Fibroblast of skin of right quadriceps (primary cell): ENCODE results near the gene RANBP3.

Experiments
- DNase-seq: peaks from one replicate; pipeline ENCODE4 v3.0.0-alpha.2; 2013

Gene RANBP3

DNA sequence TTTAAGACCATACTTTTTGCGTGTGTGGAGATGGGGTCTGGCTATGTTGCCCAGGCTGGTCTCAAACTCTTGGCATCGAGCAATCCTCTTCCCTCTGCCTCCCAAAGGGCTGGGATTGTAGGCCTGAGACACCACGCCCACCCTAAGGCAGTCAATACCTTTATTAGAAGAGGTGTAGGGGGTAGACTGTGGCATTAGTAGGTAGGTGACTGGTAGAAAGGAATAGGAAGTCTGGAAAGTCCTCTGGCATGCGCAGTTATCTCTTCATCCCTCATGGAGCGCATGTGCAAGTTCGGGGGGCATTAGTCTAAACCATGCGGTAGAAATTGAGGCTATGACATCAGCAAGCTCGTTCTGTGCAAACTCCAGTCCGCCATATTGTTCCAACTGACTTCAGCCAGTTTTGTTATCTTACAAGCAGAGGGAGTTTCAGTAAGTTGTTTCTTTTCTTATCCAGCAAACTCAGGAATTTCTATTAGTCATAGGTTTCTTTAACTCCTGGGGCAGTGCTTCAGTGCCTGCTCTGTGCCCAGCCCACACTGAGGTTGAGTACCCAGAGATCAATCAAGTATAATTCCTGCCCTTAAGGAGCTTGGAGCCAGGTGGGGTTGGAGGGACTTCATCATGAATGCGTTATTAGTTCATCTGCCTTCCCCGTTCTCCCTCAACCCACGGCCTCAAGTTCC is 7.3 kb upstream of the RANBP3 start:
- peak; percentile 28 for DNase-seq

DNA sequence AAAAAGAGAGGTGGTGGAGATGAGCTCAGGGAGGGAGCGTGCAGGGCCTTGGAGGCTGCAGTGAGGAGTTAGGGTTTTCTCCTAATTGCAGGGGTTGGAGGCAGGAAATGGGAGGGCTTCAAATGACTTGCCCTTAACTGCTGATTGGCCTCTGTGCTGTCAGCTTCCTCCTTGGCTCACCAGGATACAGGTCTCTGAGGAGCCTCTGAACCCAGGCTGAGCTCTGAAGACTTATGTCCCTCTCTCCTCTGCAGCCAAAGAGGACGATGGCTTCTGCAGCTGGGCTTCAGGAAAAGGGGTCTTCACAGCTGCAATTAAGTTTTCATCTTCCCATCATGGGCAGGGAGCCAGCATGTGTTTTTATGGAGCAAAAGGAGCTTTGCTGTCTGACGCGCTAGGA is 6.7 kb upstream of the RANBP3 start:
- no peak for DNase-seq

DNA sequence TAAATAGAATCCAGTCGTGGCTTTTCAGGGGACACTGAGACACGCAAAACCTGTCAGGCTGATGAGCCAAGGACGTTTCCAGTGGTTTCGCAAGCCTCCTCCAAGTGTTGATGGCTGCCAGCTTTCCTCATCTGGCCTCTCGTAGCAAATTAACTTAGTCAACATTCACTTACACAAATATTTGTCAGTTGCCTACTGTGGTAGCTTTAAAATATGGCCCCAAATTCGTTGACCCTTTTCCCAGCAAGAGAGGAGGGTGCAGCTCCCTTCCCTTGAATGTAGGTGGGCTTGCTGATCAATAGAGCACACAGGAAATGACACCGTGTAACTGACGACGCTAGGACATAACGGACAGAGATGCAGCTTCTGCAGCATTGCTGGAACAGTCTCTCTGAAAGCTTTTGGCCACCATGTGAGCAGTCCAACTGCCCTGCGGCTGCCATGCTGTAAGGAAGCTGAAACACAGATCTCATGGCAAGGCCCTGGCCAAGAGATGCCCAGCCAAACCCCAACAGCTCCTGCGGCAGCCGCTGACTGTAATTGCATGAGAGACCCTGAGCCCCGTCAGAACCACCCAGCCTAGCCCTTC is 5.5 kb upstream of the RANBP3 start:
- DNase-seq, result peak; percentile 23

DNA sequence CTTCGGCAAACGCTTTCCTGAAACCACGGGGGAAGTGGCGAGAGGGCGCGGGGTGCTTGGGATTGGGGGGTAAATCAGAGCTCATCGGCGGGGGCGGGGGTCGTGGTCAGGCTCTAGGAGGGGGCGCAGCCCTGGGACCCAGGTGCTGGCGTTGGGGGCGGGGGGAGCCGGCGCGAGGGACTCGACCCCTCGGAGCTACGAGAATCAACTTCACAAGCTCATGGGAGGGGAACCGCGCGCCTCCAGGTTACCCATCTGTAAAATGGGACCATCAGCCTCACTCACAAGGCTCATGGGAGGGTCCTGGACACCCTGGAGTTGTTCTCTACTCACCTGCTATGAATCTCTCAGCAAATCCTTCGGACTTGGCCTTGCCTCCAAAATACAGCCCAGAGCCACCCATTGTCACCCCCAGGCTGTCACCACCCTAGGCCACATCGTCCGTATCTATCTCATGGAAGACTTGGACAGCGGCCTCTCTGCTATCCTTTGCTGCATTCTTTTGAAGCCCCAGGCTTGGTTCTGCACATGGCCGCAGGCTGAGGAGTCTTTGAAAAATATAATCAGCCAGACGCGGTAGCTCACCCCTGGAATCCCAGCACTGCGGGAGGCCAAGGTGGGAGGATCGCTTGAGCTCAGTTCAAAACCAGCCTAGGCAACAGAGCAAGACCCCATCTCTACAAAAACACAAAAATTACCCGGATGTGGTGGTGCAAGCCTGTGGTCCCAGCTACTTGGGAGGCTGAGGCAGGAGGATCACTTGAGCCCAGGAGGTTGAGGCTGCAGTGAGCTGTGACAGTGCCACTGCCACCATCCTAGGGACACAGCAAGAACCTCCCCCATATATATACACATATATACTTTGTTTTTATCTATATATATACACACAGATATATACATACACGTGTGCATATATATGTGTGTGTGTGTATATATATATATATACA is 939 bp upstream of the RANBP3 start:
- DNase-seq, result no peak

DNA sequence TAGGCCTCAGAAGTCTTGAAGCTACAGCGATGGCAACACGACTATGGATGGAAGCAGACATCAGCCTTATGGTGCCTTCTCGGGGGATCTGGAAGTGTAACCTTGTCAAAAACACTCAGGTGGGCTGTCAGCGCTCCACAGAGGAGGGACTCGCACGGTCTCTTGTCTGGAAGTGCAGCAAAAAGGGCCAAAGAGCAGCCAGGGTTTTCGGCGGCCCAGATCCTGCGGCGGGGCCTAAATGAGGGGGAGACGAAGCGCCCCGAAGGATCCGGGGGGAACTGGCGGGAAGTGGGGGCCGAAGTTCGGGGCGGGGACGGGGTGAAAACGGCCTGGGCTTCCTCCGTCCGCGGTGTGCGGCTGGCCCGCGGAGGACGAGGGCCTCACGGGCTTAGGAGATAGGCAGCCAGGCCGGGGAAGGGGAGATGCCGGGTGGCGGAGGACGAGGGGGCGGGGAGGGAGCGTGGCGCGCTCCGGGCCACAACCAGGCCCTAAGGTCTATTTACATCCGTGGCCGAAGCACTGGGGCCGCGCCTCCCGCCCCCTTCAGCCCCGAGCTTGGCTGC is 637 bp downstream of the RANBP3 start:
- no peak for DNase-seq

DNA sequence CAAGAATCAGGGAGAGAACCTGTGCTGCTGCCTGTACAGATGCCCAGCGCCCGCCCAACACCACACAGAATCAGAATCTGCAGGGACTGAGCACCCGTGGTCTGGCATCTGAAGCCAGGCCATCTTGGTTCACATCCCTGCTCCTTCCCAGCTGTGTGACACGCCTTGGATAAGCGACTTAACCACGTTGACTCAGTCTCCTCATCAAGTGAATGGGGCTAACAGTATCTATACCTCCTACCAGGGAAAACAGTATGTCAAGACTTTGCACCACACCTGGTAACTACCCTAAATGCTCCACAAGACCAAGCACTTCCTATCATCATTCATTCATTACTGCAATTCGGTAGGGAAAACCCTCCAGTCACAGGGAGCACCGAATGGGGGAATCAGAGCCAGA is 1.2 kb downstream of the RANBP3 start:
- DNase-seq, result no peak

DNA sequence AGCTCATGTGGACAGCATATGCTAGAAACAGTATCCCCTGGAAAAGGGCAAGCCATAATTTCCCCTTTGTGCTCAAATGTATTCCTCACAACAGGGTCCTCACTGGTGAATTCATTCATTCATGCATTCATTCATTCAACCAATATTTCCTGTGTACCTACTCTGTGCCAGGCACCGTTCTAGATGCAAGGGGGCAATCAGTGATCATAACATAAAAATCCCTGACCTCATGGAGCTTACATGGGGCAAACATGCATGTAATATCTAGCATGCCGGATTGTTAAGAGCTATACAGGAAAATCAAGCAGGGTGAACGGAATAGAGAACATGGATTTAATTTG is 2.6 kb downstream of the RANBP3 start:
- no peak for DNase-seq

DNA sequence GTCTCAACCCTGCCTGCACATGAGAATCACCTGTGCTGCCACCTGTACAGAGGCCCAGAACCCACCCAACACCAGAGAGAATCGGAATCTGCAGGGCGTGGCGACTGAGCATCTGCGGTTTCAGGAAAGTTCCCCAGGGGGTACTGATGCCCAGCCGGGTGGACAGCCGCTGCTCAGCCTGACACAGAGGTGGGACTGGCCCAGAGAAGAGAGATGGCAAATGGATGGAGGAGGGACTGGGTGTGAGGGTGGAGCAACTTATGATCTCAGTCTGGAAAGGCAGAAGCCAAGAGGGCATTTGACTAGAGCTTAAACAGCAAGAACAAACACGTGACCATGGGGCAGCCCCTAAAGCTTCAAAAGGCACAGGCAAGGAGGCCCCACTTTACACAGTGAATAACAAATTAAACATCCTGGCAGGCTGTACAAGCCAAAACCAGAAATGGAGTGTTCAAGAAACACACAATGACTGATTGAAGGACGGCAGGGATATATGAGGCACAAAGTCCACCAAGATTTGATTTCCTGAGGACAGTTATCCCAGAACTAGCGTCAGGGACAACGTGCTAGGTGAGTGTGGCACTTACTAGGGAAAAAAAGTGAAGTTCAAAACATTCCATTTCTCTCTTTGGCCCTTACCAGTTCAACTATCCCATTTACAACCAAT is 3.1 kb downstream of the RANBP3 start:
- DNase-seq, result no peak

DNA sequence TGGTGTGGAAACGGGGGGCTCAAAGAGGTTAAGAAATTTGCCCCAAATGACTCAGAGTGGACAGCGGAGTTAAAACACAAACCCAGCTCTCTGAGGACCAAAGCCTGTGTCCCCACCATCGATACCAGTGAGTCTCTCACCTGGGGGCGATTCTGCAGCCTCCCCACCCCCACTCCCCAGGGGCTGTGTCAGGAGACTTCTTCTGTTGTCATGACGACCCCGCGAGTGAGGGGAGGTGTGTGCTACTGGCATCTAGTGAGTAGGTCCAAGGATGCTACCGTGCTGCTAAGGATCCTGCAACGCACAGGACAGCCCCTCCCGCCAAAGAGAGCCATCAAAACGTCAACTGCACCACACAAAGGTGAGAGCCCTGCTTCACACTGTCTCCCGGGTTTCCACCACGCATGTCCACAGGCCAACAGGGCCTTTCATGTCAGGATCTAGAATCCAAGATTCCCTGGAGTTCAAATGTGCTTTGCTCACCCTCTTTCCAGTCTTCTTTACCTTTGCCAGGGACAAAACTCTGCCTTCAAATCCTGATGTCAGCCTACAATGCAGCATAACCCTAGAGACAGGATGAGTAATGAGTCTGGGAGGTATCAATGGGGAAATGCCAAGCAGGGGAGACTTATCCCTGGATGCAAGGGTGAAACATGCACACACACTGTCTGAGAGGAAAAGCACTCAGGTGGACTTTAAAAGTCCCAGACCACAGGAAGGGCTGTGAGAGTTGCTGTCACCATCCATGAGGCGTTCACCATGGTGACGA is 3.9 kb downstream of the RANBP3 start:
- DNase-seq, result no peak

DNA sequence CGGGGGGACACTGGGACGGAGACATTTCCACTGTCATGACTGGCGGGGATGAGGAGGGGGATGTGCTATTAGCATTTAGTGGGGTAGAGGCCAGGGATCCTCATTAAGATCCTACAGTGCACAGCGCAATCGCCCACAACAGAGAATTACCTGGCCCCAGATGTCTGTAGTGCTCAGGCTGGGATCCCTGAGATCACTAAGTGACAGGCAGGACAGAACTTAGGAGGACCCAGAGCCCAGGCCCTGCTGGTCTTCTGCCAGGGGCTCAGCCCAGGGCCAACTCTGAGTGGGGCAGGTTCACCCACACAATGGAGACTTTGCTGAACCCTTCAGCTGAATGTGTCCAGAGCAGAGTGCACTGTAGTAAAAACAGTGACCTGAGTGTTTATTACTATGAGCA is 4.6 kb downstream of the RANBP3 start:
- no peak for DNase-seq

DNA sequence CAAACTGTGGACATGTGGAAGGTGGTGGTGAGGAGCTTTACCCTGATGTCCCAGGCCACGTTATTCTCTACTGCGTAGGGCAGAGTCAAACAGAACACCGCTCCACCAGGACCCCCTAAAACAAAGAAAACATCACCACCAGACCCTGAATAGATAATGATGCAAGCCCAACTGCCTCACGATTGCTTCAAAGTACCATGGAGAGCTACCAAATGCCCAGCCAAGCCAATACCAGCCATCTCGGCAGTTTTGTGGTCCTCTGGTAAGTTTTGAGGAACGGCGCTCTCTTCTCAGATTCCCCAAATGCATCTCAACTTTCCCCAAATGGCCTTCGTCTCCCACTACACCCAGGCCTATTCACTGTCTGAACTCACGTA is 5.6 kb downstream of the RANBP3 start:
- no peak for DNase-seq

DNA sequence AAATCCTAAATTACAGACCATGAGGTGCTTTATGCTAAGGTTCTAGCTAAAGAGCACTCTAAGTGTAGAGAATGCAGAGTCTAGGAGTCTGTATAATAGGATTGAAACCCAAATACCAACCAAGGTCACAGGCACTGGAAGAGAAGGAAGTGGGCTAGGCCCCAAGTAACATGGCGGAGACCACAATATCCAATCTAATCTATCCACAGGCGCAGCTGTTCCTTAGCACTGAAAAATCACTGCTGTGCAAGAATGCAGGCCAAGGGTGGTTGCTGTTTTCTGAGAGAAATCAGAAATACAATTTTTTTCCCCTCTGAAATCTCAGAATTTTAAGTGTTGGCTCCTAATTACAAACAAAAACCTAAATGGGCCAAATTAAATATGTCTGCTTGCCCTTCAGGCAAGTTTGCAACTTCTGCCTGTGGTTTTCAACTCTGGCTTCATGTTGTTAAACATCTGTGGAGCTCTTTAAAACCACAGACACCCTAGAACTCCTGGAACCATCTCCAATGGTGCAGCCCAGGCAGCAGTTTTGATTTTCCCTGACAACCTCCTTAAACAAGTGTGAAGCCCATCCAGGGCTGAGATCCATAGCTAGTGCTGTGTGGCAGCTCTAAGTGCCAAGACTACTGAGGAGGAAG is 6.1 kb downstream of the RANBP3 start:
- DNase-seq, result no peak

DNA sequence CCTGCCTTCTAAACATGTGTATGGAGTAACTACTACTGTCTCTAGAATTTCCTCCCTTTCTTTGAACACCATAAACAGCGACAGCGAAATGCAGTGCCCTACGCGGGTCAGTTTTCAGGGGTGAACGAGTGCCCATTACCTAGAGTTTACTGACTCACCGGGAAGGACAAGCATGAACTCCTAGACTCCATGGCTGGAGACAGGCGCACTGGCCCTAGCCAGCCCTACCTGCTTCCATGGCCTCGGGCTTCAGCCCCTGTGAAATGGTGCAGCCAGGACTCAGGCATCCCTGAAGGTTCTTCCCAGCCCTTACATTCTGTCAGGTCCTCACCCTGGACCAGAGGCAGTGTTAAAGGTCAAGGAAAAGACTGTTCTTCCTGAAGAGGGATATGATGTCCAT is 8.5 kb downstream of the RANBP3 start:
- no peak for DNase-seq

DNA sequence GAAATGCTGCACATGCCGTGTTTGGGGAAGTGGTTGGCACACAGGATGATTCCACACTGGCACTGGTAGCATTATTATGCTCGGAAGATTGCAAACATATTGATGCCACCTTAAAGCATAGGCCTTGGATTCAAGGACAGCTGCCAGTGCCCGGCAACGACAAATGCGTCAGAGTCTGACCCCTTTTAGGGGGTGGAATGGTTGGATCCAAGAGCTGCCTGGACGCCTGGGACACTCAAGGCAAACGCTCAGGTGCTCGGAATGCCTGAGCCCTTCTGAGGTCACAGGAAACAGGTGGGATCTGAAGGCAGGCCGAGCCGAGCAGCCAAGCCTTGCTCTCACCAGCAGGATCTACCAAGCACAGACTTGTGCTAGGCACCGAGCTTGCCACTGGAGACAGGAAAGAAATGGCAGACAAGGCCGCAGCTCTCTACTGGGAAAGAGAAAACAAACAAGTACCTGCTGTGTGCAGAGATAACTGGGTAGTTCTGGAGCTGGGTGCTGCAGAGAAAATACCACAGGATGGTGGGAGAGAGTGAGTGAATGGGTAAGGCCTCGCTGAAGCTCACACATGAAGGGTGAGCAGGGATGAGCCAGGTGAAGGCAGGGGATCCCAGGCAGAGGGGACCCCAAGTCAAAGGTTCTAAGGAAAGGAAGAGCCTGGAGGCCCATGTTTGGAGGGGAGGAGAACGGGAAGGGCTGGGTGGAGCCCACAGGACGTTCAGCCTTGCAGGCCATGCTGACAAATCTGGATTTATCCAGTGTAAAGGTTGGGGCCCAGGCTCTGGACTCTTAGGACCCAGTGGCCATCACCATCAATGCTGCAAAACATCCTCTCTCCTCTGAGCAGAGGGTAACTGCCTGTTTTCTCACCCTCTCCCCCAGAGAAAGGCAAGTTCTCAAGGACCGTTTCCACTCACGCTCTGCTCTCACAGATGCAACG is 9.2 kb downstream of the RANBP3 start:
- DNase-seq, result no peak

DNA sequence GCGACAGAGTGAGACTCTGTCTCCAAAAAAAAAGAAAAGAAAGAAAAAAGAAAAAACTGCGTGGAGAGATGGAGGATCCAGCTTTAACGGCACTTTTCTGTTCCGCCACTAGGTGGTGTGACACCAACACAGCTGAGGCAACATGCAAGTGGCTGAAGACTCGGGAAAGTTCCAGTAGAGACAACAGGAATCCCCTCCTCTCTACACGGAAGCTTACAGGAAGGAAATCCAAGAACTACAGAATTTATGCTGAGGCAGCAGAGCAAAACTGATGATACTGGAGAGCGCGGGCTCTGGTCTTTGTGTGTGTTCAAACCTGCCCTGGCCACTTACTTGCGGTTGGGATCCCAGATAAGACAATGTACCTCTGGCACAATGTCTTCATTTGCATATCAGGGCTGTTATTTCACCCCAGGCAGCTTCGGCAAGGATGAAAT is 9.9 kb downstream of the RANBP3 start:
- peak; percentile 72 for DNase-seq

DNA sequence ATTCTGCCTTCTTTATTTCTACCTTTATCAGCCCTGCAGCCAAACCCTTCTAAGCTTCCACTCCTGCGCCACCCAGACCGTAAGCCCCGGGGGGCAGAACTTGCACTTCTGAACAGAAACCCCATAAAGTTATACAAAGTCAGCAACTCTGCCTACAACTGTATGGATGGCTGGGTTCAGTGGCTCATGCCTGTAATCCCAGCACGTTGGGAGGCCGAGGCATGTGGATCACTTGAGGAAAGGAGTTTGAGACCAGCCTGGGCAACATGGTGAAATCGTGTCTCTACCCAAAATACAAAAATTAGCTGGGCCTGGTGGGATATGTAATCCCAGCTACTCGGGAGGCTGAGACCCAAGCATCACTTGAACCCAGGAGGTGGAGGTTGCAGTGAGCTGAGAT is 10.4 kb downstream of the RANBP3 start:
- DNase-seq, result no peak

DNA sequence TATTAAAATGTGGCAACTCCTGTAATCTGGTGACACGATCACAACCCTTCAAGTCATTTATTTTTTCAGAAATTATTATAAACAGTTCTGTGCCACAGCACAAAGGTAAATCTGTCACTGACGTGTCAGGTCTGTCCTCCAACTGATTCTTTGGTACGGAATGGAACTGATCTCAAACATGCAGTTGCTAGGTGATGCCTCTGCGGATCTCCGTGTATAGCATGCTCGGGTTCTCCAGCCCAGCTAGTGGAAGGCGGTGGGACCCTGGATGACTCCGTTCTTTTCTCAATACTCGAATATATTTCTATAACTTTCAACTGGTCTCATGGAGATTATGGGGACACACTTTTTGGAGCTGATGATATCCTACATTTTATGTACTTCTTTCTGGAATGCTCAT is 11.0 kb downstream of the RANBP3 start:
- no peak for DNase-seq

DNA sequence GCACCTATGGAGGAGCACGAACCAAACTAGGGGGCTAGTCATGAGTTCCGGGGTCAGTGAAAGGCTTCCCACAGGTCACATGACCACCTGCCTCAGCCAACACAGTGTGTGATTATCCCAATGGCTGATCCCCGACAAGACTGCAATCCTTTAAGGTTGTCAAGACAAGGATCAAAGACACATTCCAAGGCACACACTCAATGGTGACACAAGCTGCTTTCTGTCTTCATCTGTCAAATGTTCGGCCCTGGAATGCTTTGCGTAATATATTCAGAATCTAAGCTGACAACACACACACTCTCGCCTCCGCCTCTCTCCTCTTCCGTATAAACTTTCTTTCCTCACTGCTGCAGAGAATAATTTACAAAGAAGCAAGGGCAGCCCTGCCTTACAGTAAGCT is 11.7 kb downstream of the RANBP3 start:
- DNase-seq, result peak; percentile 57

DNA sequence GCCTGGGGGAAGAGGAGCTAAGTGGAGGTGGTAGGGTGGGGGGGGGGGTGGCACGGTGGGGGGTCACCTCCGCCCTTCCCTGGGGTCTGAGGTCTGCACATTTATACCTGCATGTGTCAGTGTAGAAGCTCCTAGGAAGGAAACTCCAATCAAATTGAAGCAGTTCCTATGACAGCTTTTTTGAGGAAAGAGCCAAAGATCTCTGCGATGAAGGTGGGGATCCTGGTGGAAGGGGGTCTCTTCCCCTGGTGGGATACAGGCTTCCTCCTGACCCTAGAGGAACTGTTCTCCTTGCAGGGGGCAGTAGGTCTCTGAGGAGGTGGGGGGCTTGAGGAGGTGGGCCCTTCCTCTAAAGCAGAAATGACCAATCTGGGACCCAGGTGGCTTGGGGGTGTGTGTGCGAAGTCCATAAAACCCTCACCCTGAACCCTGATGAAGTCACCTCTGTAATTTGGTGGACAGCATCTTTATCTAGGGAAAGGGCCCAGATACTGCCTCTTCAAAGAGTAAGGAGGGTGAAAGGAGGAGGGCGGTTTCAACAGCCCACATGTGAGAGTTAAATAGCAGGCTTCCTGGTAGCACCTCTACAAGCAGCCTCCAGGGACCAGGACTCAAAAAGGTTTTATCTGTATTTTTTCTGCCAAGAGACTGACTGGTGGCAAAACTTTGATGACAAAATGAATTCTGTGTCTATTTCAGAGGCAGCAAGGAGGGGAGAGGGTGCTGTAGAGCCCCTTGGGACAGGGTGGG is 12.9 kb downstream of the RANBP3 start:
- DNase-seq, result no peak

DNA sequence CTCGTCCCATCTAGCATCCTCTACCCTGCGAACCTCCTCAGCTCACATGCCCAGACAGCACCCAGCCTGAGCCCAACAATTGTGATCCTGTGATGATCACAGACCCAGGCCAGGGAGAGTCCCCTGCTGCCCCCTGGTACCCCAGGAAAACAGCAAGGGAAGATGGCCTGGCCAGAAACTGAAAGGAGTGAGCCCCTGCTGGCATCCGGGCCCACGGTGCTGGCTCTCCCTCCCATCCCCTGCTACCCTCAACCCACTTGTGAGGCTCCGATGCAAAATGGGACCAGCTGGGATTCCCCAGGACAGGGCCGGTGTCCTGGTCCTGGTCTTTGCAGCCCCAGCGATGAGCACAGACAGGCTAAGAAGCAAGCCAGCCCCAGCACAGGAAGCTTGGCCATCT is 14.1 kb downstream of the RANBP3 start:
- DNase-seq, result no peak
